ENCODE data around the gene RARA.
"Not testable (repeated sequence)": the region's sequence is repeated elsewhere in the genome, so short reads cannot be mapped to it uniquely, and the experiment has no call there.

RARA gene

GRCh38 chr17:40358323-40359038 lies 49.5 kb downstream of the RARA start:
- peak; percentile 94 for DNase-seq (ENCODE audit: low spot score)

DNA sequence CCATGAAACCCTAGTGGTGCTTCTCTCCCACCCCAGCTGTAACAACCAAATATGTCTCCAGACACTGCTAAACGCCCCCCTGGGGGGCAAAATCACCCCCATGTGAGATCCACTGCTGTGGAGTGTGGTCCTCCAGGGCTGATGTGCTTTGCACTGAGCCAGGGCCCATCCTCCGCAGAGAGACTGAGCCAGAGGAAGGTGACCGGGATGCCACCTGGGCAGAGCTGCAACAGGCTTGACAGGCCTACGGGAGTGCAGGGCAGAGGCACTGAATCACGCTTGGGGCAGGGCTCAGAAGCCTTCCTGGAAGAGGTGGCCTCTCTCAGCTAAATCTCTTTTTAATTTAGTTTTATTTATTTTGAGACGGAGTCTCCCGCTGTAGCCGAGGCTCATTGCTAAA lies 51.1 kb downstream of the RARA start:
- DNase-seq (ENCODE audit: low spot score): no peak

DNA sequence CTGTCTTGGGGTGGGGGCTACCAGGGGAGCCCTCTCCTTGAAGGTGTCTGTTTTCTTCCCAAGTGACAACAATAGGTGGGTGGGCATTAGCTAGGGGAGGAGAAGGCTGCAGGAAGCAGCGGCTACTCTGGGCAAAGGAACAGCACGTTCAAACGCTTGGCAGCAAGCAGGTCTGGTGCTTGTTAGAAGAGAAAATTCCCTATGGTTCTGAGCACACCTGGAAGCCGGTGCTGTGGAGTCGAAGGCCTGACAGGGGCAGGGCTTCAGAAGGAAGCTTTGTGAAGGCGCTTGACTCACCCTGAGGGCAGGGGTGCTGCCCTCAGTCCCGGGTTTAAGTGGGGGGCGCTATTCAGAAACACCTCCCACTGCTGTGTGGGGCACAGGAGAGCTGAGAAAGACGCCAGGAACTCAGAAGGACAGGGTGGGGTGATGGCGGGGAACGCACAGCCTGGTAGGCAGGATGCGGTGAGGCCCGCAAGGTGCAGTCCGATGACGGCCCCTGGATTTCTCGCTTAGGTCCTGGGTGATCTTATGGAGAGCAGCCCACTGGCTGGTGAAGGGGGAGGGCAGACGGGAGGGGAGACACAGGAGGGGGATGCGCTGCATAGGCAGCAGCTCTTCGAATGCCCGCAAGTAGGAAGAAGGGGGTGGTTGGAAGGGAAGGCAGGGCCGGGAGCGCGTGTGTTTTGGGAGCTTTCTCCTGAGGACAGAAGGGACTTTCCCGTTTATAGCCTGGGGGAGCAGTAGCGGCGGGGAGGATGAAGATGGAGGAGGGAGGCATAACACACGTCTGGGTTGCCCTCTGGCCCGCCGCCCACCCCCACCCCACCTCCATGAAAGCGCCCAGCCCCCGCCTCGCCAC lies 52.3 kb downstream of the RARA start:
- DNase-seq (ENCODE audit: low spot score): no peak

DNA sequence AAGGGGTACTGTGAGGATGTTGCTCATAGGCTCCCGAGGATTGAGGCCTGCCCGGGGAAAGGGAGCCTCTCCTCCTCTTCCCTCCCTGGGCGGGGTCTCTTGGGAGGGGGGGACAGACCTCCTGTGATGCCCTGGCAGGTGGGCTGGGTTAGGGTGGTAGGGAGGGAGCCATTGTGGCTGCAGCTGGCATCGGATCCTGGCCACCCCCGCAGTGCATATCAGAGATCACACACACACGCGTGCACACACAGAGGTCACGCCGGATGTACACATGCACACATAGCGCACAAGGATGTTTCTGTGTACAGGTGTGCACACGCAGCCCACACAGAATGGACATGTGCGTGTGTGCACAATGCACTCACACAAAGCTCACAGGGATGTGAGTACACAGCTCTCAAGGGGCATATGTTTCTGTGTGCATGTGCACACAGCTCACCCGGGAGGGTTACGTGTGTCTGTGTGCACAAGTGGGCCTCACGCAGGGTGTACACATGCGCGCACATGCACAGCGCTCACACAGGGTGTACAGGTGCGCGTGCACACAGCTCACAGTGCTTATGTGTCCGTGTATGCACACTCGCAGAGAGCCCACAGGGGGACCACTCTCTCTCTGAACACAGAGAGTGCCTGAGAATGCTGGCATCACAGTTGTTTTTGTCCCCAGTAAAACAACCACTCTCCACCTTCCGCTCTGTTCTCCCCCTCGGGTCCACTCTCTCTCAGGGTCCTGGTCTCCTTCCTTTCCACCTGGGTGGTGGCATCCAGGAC lies 53.1 kb downstream of the RARA start:
- no peak for DNase-seq (ENCODE audit: low spot score)

GRCh38 chr17:40362696-40363110 lies 53.7 kb downstream of the RARA start:
- DNase-seq (ENCODE audit: low spot score): peak; percentile 91

DNA sequence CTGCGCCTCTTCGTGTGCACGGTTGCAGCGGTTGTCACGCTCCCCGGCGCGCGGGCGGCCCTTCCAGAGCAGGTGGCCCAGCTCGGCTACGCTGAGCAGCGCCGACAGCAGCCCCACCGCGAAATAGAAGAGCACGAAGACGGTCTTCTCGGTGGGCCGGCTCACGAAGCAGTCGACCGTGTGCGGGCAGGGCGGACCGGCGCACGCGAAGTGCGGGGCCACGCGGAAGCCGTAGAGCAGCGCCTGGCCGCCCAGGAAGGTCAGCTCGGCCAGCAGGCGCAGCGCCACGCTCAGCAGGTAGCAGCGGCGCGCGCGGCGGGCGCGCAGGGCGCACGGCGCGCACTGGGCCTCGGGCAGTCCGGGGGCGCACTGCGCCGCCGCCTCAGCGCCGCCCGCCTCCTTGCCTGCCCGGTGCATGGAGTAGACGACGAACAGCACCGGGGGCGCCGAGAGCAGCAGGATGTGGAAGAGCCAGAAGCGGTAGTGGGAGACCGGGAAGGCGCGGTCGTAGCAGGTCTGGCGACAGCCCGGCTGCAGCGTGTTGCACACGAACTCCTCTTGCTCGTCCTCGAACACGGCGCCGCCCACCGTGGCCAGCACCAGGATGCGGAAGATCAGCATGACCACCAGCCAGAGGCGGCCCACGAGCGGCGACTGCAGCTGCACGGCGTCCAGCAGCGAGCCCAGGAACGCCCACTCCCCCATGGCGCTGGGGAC lies 54.3 kb downstream of the RARA start:
- no peak for DNase-seq (ENCODE audit: low spot score)

- DNase-seq (ENCODE audit: low spot score): no peak
Measured at GRCh38 chr17:40364121-40364861, 55.3 kb downstream of the RARA start, which contains the start of gene GJD3. GJD3 (minus strand) TSS chr17:40364737; CDS start chr17:40363815, 922 bp downstream.

DNA sequence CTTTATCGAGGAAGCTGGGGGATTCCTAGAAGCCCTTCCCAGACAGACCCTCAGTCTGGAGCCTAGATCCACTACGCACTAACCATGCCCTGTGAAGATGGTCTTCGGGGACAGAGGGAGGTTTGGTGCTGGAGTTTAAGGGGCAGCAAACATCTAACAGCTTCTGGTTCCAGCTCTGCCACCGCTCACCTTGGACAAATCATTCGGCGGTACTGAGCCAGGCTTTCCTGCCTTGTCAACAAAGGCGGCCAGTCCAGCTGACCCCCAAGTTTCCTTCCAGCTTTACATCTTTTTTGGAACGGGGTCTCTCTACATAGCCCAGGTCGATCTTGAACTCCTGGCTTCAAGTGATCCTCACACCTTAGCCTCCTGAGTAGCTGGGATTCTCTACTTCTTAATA lies 55.9 kb downstream of the RARA start:
- DNase-seq (ENCODE audit: low spot score): no peak

DNA sequence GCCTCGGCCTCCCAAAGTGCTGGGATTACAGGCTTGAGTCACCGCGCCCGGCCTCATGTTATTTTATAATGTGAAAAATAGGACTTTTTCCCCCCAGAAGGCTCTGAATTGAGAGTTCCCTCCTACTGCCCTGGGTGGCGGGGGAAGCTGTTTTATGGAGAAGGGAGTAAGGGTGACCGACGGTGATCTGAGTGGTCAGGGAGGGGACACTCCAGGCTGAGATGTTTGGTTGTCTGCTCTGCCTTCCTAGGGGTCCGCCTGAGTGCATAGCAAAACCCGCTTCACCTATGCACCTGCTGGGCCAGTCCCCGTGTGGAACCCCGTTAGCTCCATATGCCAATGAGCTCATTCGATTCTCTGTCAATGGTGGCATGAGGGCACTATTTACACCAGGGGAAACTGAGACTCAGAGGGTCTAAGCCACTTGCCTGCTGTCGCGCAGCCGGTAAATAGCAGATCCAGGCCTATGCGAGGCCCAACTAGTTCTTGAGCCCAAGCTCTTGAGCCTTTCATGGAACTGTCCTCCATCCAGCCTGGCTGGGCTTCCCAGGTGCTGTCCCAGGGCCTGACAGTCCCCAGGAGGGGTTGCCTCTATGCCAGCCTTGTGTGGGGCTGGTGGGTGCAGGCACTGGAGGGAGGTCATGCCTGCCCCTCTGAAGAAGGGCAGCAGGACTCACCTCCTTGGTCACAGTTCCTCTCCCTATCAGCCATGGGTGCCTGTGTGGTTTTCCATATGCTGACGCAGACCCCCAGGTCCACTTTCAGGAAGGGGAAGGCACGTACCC lies 57.3 kb downstream of the RARA start:
- DNase-seq (ENCODE audit: low spot score): no peak

- DNase-seq (ENCODE audit: low spot score): no peak
Measured at GRCh38 chr17:40366861-40367518, 58.0 kb downstream of the RARA start.

- DNase-seq (ENCODE audit: low spot score): not testable (repeated sequence)
Measured at GRCh38 chr17:40367728-40368127, 58.7 kb downstream of the RARA start.

DNA sequence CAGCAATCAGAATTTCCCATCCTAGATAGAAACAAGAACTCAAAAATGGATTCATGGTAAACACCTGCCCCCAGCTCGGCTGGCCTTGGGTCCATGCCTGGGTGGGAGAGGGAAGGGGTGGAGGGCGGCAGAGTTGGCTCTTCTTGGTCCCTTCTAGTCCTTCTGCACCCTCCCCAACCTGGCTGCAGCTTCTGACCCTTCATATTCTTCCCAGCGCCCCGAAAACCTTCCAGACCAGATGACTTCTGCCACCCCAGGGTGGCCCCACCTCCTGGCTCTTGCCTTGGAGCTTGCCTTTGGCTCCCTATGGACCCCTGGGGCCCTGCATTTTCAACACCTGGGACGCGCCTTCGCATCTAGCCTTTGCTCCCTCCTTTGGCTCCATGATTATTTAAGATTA lies 60.9 kb downstream of the RARA start:
- no peak for DNase-seq (ENCODE audit: low spot score)

DNA sequence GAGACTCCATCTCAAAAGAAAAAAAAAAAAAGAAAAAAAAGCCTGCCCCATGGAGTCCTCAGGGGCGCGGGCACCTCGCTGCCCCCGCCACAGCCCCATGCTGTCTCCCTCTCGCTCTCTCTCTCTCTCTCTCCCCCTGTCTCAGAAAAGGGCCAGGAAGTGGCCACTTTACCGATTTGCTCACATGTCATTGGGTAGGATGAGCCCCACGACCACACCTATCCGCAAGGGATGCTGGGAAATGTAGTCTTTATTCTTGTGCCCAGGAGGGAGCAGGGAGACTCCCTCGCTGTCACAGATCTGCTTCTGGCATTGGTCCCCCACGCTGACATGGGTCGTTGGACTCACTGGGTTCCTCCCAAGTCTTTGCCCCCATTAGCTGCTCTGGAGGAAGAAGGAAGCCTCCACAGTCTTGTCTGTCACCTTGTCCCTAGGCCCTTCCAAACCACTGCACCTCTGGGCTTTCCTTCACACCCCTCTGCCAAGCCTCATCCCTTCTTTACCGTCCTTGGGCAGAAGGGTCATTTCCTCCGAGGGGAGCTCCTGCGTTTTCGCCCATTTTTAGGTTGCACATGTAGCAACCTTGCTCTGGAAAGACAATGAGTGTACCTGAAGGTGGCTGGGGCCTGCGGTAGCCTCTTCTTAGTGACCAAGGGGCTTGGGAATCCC lies 62.4 kb downstream of the RARA start:
- DNase-seq (ENCODE audit: low spot score): no peak

GRCh38 chr17:40372031-40372430 lies 63.1 kb downstream of the RARA start:
- no peak for DNase-seq (ENCODE audit: low spot score)

DNA sequence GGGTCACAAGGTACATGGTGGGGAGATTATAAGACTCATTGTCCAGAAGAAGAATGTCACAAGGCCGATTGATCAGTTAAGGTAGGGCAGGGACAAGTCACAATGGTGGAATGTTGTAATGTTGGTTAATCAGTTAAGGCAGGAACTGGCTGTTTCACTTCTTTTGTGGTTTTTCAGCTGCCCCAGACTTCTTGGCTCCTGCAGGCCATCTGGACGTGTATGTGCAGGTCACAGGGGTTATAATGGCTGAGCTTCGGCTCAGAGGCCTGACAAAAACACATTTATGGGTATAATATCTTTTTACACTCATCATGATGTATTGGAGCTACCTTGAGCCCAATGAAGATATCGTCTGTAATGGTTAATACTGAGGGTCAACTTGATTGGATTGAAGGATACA lies 63.7 kb downstream of the RARA start:
- not testable (repeated sequence) for DNase-seq (ENCODE audit: low spot score)

GRCh38 chr17:40373324-40373723 lies 64.3 kb downstream of the RARA start:
- DNase-seq (ENCODE audit: low spot score): peak; percentile 41

- no peak for DNase-seq (ENCODE audit: low spot score)
Measured at GRCh38 chr17:40373999-40374398, 65.0 kb downstream of the RARA start.

DNA sequence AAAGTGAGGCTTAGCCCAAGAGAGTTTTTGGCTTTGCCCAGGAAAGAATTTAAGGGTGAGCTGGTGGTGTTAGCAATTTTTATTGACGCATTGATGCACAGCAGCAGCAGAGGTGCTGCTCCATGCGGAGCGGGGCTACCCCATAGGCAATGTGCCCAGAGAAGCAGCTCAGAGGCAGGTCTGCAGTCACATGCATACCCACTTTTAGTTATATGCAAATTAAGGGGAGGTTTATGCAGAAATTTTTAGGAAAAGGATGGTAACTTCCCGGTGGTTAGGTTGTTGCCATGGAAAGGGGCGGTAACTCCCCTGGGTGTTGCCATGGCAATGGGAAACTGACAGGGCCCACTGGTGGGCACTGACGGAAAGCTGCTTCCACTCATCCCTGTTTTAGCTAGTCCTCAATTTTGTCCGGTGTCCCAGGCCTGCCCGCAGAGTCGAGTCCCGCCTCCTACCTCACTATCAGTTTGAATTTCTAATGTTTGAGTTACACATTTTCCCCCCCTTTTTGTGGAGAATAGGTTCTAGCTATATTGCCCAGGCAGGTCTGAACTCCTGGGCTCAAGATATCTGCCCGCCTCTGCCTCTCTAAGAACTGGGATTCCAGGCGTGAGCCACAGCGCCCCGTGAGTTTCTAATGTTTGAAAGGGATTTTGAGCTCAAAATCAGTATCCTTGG lies 66.0 kb downstream of the RARA start:
- DNase-seq (ENCODE audit: low spot score): no peak

DNA sequence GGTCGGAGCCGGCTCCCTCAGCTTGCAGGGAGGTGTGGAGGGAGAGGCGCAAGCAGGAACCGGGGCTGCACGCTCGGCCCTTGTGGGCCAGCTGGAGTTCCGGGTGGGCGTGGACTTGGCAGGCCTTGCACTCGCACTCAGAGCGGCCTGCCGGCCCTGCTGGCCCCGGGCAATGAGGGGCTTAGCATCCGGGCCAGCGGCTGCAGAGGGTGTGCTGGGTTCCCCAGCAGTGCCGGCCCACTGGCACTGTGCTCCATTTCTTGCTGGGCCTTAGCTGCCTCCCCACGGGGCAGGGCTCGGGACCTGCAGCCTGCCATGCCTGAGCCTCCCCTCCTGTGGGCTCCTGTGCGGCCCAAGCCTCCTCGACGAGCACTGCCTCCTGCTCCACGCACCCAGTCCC lies 66.8 kb downstream of the RARA start:
- not testable (repeated sequence) for DNase-seq (ENCODE audit: low spot score)
